ENCODE measurements around the gene SPAG17.

GRCh38 chr1:118143831-118144230, 41.2 kb downstream of the SPAG17 start:
- TF ChIP-seq CTCF (IDR thresholded peaks at IDR 0.05) (no peak), POLR2A (IDR thresholded peaks at IDR 0.05) (no peak)

Measured in Peyer's patch (tissue), 4 donors.